HepG2 (cell line): ENCODE results near the gene TTPAL. TPM values are rescaled to one million over a fixed set of nuclear protein-coding genes. Genes with fewer than 3 reads are reported as not detected.
A peak's percentile ranks its signal among the peaks of the same experiment; 100 is the strongest.

Source experiments
- ATM ChIP-seq: fragments of 450-650 bp; IDR thresholded peaks from 2 replicates; pipeline ENCODE4 v1.7.1; 2017; ENCODE audit warnings: mild to moderate bottlenecking, borderline replicate concordance
- JARID2 ChIP-seq: sonication (generic); formaldehyde crosslinking; IDR thresholded peaks from 2 replicates; pipeline ENCODE4 v1.8.1; 2023; ENCODE audit warnings: missing genetic modification reagents, inconsistent platforms; ENCODE audit not compliant: insufficient replicate concordance
- MBD4 ChIP-seq: IDR thresholded peaks from 2 replicates; pipeline ENCODE4 v1.6.1; 2012; ENCODE audit warnings: low read length, inconsistent platforms, borderline replicate concordance
- MTA3 ChIP-seq: sonication (generic); formaldehyde crosslinking; IDR thresholded peaks from 2 replicates; pipeline ENCODE4 v1.4.0; 2020; ENCODE audit warnings: missing genetic modification reagents
- PHB2 ChIP-seq: fragments of 450-650 bp; IDR thresholded peaks from 2 replicates; pipeline ENCODE4 v1.6.1; 2018; ENCODE audit not compliant: partially characterized antibody
- PRPF4 ChIP-seq: fragments of 200-400 bp; formaldehyde crosslinking; IDR thresholded peaks from 2 replicates; pipeline ENCODE4 v1.6.1; 2016; ENCODE audit warnings: low read length, low read depth; ENCODE audit not compliant: poor library complexity, severe bottlenecking
- RBAK ChIP-seq: sonication (generic); formaldehyde crosslinking; IDR thresholded peaks from 2 replicates; pipeline ENCODE4 v1.5.1; 2020; ENCODE audit warnings: mild to moderate bottlenecking, missing genetic modification reagents
- SIN3A ChIP-seq: IDR thresholded peaks from 2 replicates; pipeline ENCODE4 v1.6.1; 2011; ENCODE audit warnings: low read depth, mild to moderate bottlenecking, control low read depth, low read length, borderline replicate concordance
- SNRNP70 ChIP-seq: fragments of 200-400 bp; formaldehyde crosslinking; IDR thresholded peaks from 2 replicates; pipeline ENCODE4 v1.6.1; 2017; ENCODE audit warnings: mild to moderate bottlenecking, low read depth, low read length, moderate library complexity
- TBX3 ChIP-seq: fragments of 450-650 bp; IDR thresholded peaks from 2 replicates; pipeline ENCODE4 v1.6.1; 2017; ENCODE audit warnings: antibody characterized with exemption, mild to moderate bottlenecking, inconsistent platforms, borderline replicate concordance
- ZBTB38 ChIP-seq: sonication (generic); formaldehyde crosslinking; IDR thresholded peaks from 2 replicates; pipeline ENCODE4 v1.5.1; 2020; ENCODE audit warnings: mild to moderate bottlenecking, missing genetic modification reagents
- ZNF160 ChIP-seq: sonication (generic); formaldehyde crosslinking; IDR thresholded peaks from 2 replicates; pipeline ENCODE4 v1.8.0; 2022; ENCODE audit warnings: mild to moderate bottlenecking, inconsistent platforms, missing genetic modification reagents
- ZNF546 ChIP-seq: sonication (generic); formaldehyde crosslinking; conservative IDR thresholded peaks from 2 replicates; pipeline ENCODE4 v1.8.1; 2023; ENCODE audit warnings: mild to moderate bottlenecking, missing genetic modification reagents
- ZNF598 ChIP-seq: sonication (generic); formaldehyde crosslinking; IDR thresholded peaks from 2 replicates; pipeline ENCODE4 v1.5.1; 2020; ENCODE audit warnings: mild to moderate bottlenecking, missing genetic modification reagents, borderline replicate concordance
- ZNF652 ChIP-seq: IDR thresholded peaks from 2 replicates; pipeline ENCODE4 v1.6.1; 2016; ENCODE audit warnings: low read depth, borderline replicate concordance
- ZNF7 ChIP-seq: IDR thresholded peaks from 2 replicates; pipeline ENCODE4 v1.6.1; 2016; ENCODE audit warnings: missing biosample characterization, missing genetic modification reagents
- ZSCAN9 ChIP-seq: IDR thresholded peaks from 2 replicates; pipeline ENCODE4 v1.6.1; 2016; ENCODE audit warnings: borderline replicate concordance
- polyA plus RNA-seq, 8 experiments: library from polyadenylated mRNA; depleted of rRNA in 3 of 8; stranded (reverse) in 7 of 8; unstranded in 1 of 8; fragments of >200 nt; fragmentation: Illumina TruSeq in 4 of 8; extraction: Trizol in 4 of 8; gene quantifications; 2 replicates each; pipeline versions ENCODE4 v1.2.1 to v1.2.3, GENCODE V29; 2011 to 2016; ENCODE audit warnings: low read depth in 4 of 8, missing spikeins in 1 of 8, mixed read lengths in 1 of 8; ENCODE audit not compliant: insufficient read depth in 1 of 8
- total RNA-seq, 5 experiments: library from RNA; depleted of rRNA; stranded (reverse); fragments of >200 nt; fragmentation: Illumina TruSeq; extraction: Trizol; gene quantifications; 2 replicates each; pipeline ENCODE4 v1.2.3, GENCODE V29; 2016; ENCODE audit warnings: low read depth in 1 of 5
- TF ChIP-seq, protein P1 (sequence below): sonication (generic); formaldehyde crosslinking; IDR thresholded peaks from one replicate; pipeline ENCODE4 v1.5.1; 2020; ENCODE audit warnings: mild to moderate bottlenecking, missing genetic modification reagents; ENCODE audit errors: not compliant biosample characterization
- TF ChIP-seq, protein P2 (sequence below): sonication (generic); formaldehyde crosslinking; IDR thresholded peaks from 2 replicates; pipeline ENCODE4 v1.4.0; 2020; ENCODE audit warnings: missing genetic modification reagents

The TTPAL gene
- total and polyA plus RNA-seq, 2 of the 13 experiments (the other 11 are each of a cell fraction or from before 2014, with no cell fraction given) = 4.3 to 18.8 TPM

DNA sequence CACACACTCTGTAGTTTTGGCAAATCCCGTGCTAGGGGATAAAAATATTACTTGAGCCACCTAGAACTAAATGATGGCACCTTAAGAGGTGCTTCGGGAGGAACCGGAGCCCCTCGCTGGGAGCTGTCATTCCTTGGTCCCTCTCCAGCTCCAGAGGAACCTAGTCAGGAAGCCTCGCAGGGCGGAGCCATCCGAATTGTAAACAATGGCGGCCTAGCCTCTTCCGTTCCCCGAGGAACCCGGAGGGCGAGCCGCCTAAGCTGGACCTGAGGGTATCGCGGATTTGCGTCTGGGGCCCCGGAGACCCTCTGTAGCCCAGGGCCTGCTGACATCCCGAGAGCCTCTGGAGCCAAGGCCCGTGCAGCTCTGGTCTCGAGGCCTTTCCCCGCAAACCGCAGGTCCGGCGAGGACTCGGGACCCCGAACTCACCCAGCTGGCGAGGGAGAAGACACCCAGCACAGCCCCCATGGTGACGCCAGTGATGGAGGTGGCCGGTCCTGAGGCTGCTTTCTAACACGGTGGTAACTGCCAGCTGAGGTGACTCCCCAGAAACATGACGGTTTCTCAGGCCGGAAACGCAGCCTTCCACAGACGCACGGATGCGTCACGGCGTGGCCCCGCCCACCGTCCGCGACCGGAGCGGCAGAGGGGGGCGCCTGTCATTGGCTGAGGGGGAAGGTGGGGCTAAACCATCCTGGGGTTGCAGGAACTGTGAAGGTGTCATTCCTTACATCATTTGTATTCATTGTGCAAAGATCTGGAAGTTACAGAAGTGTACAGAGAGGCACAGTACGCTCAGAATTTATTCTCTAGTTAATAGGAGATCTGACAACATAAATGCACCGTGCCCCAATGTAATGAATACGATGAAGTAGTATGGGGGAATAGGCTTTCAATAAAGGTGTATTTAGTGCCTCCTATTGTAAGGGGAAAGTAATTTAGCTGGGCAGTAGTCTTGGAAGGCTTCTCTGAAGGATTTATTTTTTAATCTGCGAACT lies 46.1 kb downstream of the TTPAL start, which contains the start of gene SERINC3 (continued):
- TF ChIP-seq, protein P1, sequence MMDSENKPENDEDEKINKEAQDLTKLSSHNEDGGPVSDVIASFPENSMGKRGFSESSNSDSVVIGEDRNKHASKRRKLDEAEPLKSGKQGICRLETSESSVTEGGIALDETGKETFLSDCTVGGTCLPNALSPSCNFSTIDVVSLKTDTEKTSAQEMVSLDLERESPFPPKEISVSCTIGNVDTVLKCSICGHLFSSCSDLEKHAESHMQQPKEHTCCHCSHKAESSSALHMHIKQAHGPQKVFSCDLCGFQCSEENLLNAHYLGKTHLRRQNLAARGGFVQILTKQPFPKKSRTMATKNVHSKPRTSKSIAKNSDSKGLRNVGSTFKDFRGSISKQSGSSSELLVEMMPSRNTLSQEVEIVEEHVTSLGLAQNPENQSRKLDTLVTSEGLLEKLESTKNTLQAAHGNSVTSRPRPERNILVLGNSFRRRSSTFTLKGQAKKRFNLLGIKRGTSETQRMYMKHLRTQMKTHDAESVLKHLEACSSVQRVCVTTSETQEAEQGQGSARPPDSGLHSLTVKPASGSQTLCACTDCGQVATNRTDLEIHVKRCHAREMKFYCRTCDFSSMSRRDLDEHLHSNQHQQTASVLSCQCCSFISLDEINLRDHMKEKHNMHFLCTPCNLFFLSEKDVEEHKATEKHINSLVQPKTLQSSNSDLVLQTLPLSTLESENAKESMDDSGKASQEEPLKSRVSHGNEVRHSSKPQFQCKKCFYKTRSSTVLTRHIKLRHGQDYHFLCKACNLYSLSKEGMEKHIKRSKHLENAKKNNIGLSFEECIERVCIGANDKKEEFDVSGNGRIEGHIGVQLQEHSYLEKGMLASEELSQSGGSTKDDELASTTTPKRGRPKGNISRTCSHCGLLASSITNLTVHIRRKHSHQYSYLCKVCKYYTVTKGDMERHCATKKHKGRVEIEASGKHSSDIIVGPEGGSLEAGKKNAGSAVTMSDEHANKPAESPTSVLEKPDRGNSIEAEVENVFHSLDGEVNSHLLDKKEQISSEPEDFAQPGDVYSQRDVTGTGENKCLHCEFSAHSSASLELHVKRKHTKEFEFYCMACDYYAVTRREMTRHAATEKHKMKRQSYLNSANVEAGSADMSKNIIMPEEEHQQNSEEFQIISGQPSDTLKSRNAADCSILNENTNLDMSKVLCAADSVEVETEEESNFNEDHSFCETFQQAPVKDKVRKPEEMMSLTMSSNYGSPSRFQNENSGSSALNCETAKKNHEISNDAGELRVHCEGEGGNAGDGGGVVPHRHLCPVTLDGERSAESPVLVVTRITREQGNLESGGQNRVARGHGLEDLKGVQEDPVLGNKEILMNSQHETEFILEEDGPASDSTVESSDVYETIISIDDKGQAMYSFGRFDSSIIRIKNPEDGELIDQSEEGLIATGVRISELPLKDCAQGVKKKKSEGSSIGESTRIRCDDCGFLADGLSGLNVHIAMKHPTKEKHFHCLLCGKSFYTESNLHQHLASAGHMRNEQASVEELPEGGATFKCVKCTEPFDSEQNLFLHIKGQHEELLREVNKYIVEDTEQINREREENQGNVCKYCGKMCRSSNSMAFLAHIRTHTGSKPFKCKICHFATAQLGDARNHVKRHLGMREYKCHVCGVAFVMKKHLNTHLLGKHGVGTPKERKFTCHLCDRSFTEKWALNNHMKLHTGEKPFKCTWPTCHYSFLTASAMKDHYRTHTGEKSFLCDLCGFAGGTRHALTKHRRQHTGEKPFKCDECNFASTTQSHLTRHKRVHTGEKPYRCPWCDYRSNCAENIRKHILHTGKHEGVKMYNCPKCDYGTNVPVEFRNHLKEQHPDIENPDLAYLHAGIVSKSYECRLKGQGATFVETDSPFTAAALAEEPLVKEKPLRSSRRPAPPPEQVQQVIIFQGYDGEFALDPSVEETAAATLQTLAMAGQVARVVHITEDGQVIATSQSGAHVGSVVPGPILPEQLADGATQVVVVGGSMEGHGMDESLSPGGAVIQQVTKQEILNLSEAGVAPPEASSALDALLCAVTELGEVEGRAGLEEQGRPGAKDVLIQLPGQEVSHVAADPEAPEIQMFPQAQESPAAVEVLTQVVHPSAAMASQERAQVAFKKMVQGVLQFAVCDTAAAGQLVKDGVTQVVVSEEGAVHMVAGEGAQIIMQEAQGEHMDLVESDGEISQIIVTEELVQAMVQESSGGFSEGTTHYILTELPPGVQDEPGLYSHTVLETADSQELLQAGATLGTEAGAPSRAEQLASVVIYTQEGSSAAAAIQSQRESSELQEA (CRISPR knock-in tag) = peak; percentile 94
- TF ChIP-seq SIN3A (peak; percentile 96), ZBTB38 (CRISPR knock-in tag) (peak; percentile 95), PHB2 (no peak), JARID2 (CRISPR knock-in tag) (no peak), ZNF598 (CRISPR knock-in tag) (peak; percentile 99), MTA3 (peak; percentile 90), ZNF160 (CRISPR knock-in tag) (peak; percentile 65; the same call in 1 of the 2 replicates), MBD4 (no peak), RBAK (CRISPR knock-in tag) (peak; percentile 71; the same call in 1 of the 2 replicates), TBX3 (peak; percentile 75), SNRNP70 (no peak), PRPF4 (no peak), ZNF7 (0 out of 2 replicates have a peak, but pooled peaks have one; percentile 35), ZNF546 (CRISPR knock-in tag) (peak; percentile 67; the same call in 1 of the 2 replicates), ZNF652 (no peak; the same call in 1 of the 2 replicates), ZSCAN9 (CRISPR knock-in tag) (peak; percentile 48; the same call in 1 of the 2 replicates), ATM (no peak)
- TF ChIP-seq, protein P2, sequence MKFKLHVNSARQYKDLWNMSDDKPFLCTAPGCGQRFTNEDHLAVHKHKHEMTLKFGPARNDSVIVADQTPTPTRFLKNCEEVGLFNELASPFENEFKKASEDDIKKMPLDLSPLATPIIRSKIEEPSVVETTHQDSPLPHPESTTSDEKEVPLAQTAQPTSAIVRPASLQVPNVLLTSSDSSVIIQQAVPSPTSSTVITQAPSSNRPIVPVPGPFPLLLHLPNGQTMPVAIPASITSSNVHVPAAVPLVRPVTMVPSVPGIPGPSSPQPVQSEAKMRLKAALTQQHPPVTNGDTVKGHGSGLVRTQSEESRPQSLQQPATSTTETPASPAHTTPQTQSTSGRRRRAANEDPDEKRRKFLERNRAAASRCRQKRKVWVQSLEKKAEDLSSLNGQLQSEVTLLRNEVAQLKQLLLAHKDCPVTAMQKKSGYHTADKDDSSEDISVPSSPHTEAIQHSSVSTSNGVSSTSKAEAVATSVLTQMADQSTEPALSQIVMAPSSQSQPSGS (CRISPR knock-in tag) = peak; percentile 63; the same call in 1 of the 2 replicates
